Choroid plexus epithelial cell (primary cell): Measurements from ENCODE around the gene SCP2.

Experiments
- DNase-seq: peaks from one replicate; pipeline ENCODE4 v3.0.0-alpha.2; 2010; ENCODE audit warnings: low read depth
- H3K4me3 ChIP-seq: 2 replicates; pipeline ENCODE4 v1.5.1; 2011; ENCODE audit warnings: low read depth, mild to moderate bottlenecking, control low read depth, low read length, moderate library complexity
- CTCF ChIP-seq: conservative IDR thresholded peaks from 2 replicates; pipeline ENCODE4 v1.5.1; 2011; ENCODE audit warnings: low read depth, mild to moderate bottlenecking, control low read depth, inconsistent platforms, low read length, moderate library complexity

Gene SCP2

GRCh38 chr1:53081384-53082066, 154.4 kb downstream of the SCP2 start:
- DNase-seq: no peak
- no peak for TF ChIP-seq CTCF
- no peak overlapping the region for H3K4me3 ChIP-seq

GRCh38 chr1:53082826-53083455, 155.9 kb downstream of the SCP2 start:
- no peak for TF ChIP-seq CTCF

GRCh38 chr1:53083636-53084588, 156.8 kb downstream of the SCP2 start:
- no peak for DNase-seq
- H3K4me3 ChIP-seq: no peak overlapping the region
- TF ChIP-seq CTCF: no peak

More at GRCh38 chr1:53082826-53083455, 155.9 kb downstream of the SCP2 start:
- H3K4me3 ChIP-seq: no peak overlapping the region
- DNase-seq: no peak

GRCh38 chr1:53084589-53084971, 157.5 kb downstream of the SCP2 start:
- TF ChIP-seq CTCF: no peak
- DNase-seq: no peak
- H3K4me3 ChIP-seq: no peak overlapping the region

GRCh38 chr1:53085405-53085804, 158.3 kb downstream of the SCP2 start:
- DNase-seq: no peak
- H3K4me3 ChIP-seq: no peak overlapping the region
- no peak for TF ChIP-seq CTCF

- no peak for TF ChIP-seq CTCF
- H3K4me3 ChIP-seq: no peak overlapping the region
- peak; percentile 46 for DNase-seq
Measured at GRCh38 chr1:53086491-53087070, 159.5 kb downstream of the SCP2 start.
